A673 (cell line): ENCODE measurements around the gene ARHGEF35.
"Not testable (repeated sequence)": the region's sequence is repeated elsewhere in the genome, so short reads cannot be mapped to it uniquely, and the experiment has no call there.

Source experiments
- EZH2 ChIP-seq: fragments of 200-600 bp; sonication (generic); IDR thresholded peaks from 2 replicates; pipeline ENCODE4 v1.6.1; 2017; ENCODE audit warnings: borderline replicate concordance, low read depth, mild to moderate bottlenecking, mixed read lengths, antibody characterized with exemption, low read length; ENCODE audit not compliant: poor library complexity, severe bottlenecking
- TF ChIP-seq, protein P1 (sequence below): fragments of 300-800, 200-600 bp; sonication (generic); conservative IDR thresholded peaks from 2 replicates; pipeline ENCODE4 v1.5.1; 2017; ENCODE audit warnings: low read depth, mild to moderate bottlenecking, antibody characterized with exemption, low read length, moderate library complexity, mixed read lengths

DNA sequence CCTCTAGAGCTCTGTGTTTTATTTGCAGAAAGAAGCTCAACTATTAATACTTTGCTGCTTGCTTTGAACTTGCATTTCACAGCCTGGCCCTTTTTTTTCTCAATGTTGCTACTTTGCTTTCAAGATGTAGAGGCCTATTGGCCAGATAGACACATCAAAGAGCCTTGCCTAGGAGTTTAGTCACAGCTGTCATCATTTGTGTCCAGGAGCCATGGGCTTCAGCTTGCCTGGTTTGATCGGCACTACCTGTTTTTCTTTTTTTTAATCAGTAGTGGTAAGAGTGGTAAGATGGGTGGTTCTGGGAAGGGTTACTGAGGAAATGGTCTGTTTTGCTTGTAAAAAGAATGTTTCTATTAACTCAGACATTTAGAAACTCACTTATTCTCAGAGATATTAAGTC lies 6.3 kb upstream of the ARHGEF35 start:
- TF ChIP-seq, protein P1, sequence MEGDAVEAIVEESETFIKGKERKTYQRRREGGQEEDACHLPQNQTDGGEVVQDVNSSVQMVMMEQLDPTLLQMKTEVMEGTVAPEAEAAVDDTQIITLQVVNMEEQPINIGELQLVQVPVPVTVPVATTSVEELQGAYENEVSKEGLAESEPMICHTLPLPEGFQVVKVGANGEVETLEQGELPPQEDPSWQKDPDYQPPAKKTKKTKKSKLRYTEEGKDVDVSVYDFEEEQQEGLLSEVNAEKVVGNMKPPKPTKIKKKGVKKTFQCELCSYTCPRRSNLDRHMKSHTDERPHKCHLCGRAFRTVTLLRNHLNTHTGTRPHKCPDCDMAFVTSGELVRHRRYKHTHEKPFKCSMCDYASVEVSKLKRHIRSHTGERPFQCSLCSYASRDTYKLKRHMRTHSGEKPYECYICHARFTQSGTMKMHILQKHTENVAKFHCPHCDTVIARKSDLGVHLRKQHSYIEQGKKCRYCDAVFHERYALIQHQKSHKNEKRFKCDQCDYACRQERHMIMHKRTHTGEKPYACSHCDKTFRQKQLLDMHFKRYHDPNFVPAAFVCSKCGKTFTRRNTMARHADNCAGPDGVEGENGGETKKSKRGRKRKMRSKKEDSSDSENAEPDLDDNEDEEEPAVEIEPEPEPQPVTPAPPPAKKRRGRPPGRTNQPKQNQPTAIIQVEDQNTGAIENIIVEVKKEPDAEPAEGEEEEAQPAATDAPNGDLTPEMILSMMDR, result not testable (repeated sequence)
- not testable (repeated sequence) for TF ChIP-seq EZH2
